HepG2 (cell line): ENCODE data around the gene PDE5A. TPM values are rescaled to one million over a fixed set of nuclear protein-coding genes. Genes with fewer than 3 reads are reported as not detected.

Source experiments
- ATF1 ChIP-seq: IDR thresholded peaks from 2 replicates; pipeline ENCODE4 v1.6.1; 2016; ENCODE audit warnings: mild to moderate bottlenecking, control low read depth
- CEBPG ChIP-seq: IDR thresholded peaks from 2 replicates; pipeline ENCODE4 v1.6.1; 2016
- EP300 ChIP-seq, 3 experiments: sonication (generic) in 1 of 3; formaldehyde crosslinking in 1 of 3; IDR thresholded peaks; 2 replicates each; pipeline versions ENCODE4 v1.5.1 to v1.6.1; 2011 to 2020; ENCODE audit warnings: low read depth in 2 of 3, low read length in 2 of 3, borderline replicate concordance in 1 of 3, improper control_type of control experiment in 1 of 3, mild to moderate bottlenecking in 1 of 3, missing genetic modification reagents in 1 of 3, moderate library complexity in 1 of 3
- ERF ChIP-seq: IDR thresholded peaks from 2 replicates; pipeline ENCODE4 v1.6.1; 2018; ENCODE audit warnings: missing biosample characterization, missing genetic modification reagents
- FOXK1 ChIP-seq: sonication (generic); formaldehyde crosslinking; IDR thresholded peaks from 2 replicates; pipeline ENCODE4 v1.4.0; 2020; ENCODE audit warnings: low read depth, missing genetic modification reagents, borderline replicate concordance
- GMEB2 ChIP-seq: IDR thresholded peaks from 2 replicates; pipeline ENCODE4 v1.6.1; 2016; ENCODE audit warnings: missing biosample characterization, missing genetic modification reagents, low read depth
- JUND ChIP-seq: sonication (generic); formaldehyde crosslinking; IDR thresholded peaks from 2 replicates; pipeline ENCODE4 v1.8.0; 2022; ENCODE audit warnings: mild to moderate bottlenecking, missing genetic modification reagents
- MIXL1 ChIP-seq: IDR thresholded peaks from 2 replicates; pipeline ENCODE4 v1.6.1; 2016
- NCOA2 ChIP-seq: sonication (generic); formaldehyde crosslinking; IDR thresholded peaks from 2 replicates; pipeline ENCODE4 v1.8.0; 2022; ENCODE audit warnings: inconsistent platforms
- NR2F2 ChIP-seq: IDR thresholded peaks from 2 replicates; pipeline ENCODE4 v1.6.1; 2012; ENCODE audit warnings: low read depth, inconsistent platforms, borderline replicate concordance
- PAXIP1 ChIP-seq: sonication (generic); formaldehyde crosslinking; conservative IDR thresholded peaks from 2 replicates; pipeline ENCODE4 v1.4.0; 2020; ENCODE audit warnings: mild to moderate bottlenecking, missing genetic modification reagents, moderate library complexity
- PHF21A ChIP-seq: sonication (generic); formaldehyde crosslinking; IDR thresholded peaks from 2 replicates; pipeline ENCODE4 v1.5.0; 2020; ENCODE audit warnings: mild to moderate bottlenecking, missing genetic modification reagents
- PHF5A ChIP-seq: IDR thresholded peaks from one replicate; pipeline ENCODE4 v1.6.1; 2018; ENCODE audit warnings: low read depth, missing genetic modification reagents; ENCODE audit not compliant: unreplicated experiment
- RXRB ChIP-seq: IDR thresholded peaks from 2 replicates; pipeline ENCODE4 v1.6.1; 2016; ENCODE audit warnings: borderline replicate concordance, missing genetic modification reagents, missing compliant biosample characterization
- TCF7 ChIP-seq: sonication (generic); IDR thresholded peaks from 2 replicates; pipeline ENCODE4 v1.6.1; 2016; ENCODE audit warnings: antibody characterized with exemption, low read depth
- TFE3 ChIP-seq: IDR thresholded peaks from 2 replicates; pipeline ENCODE4 v1.6.1; 2016
- THAP8 ChIP-seq: sonication (generic); formaldehyde crosslinking; IDR thresholded peaks from 2 replicates; pipeline ENCODE4 v1.5.1; 2020; ENCODE audit warnings: missing genetic modification reagents, mild to moderate bottlenecking, borderline replicate concordance
- ZNF317 ChIP-seq: sonication (generic); formaldehyde crosslinking; IDR thresholded peaks from 2 replicates; pipeline ENCODE4 v1.5.0; 2020; ENCODE audit warnings: mild to moderate bottlenecking, missing genetic modification reagents
- ZNF589 ChIP-seq: sonication (generic); formaldehyde crosslinking; conservative IDR thresholded peaks from 2 replicates; pipeline ENCODE4 v1.8.0; 2022; ENCODE audit warnings: mild to moderate bottlenecking, moderate library complexity, missing genetic modification reagents
- ZNF614 ChIP-seq: IDR thresholded peaks from 2 replicates; pipeline ENCODE4 v1.6.1; 2018; ENCODE audit warnings: missing biosample characterization, missing genetic modification reagents, inconsistent platforms, borderline replicate concordance
- ZSCAN29 ChIP-seq: sonication (generic); formaldehyde crosslinking; conservative IDR thresholded peaks from 2 replicates; pipeline ENCODE4 v1.4.0; 2020; ENCODE audit warnings: mild to moderate bottlenecking, missing genetic modification reagents
- polyA plus RNA-seq, 8 experiments: library from polyadenylated mRNA; depleted of rRNA in 3 of 8; stranded (reverse) in 7 of 8; unstranded in 1 of 8; fragments of >200 nt; fragmentation: Illumina TruSeq in 4 of 8; extraction: Trizol in 4 of 8; gene quantifications; 2 replicates each; pipeline versions ENCODE4 v1.2.1 to v1.2.3, GENCODE V29; 2011 to 2016; ENCODE audit warnings: low read depth in 4 of 8, missing spikeins in 1 of 8, mixed read lengths in 1 of 8; ENCODE audit not compliant: insufficient read depth in 1 of 8
- total RNA-seq, 5 experiments: library from RNA; depleted of rRNA; stranded (reverse); fragments of >200 nt; fragmentation: Illumina TruSeq; extraction: Trizol; gene quantifications; 2 replicates each; pipeline ENCODE4 v1.2.3, GENCODE V29; 2016; ENCODE audit warnings: low read depth in 1 of 5

PDE5A gene
- total and polyA plus RNA-seq, 2 of the 13 experiments (the other 11 are each of a cell fraction or from before 2014, with no cell fraction given), result 0.22 to 0.44 TPM

GRCh38 chr4:119525005-119525749 is 103.4 kb downstream of the PDE5A start (continued):
- TF ChIP-seq THAP8 (no peak), FOXK1 (CRISPR knock-in tag) (peak; percentile 72; the same call in 1 of the 2 replicates), PAXIP1 (peak; percentile 79), NCOA2 (CRISPR knock-in tag) (peak; percentile 64), ATF1 (CRISPR knock-in tag) (no peak), ZNF589 (CRISPR knock-in tag) (no peak), PHF5A (CRISPR knock-in tag) (no peak), EP300 (IDR thresholded peaks at IDR 0.05; ENCODE audit: low read depth in 2 of 2, low read length in 2 of 2) (peak in 1 of 2 experiments; percentile 58; a peak in 2 of 4 replicates), EP300 (CRISPR knock-in tag; IDR thresholded peaks at IDR 0.05; ENCODE audit: borderline replicate concordance) (no peak), RXRB (CRISPR knock-in tag) (peak; percentile 77), PHF21A (CRISPR knock-in tag) (0 out of 2 replicates have a peak, but pooled peaks have one; percentile 22), NR2F2 (0 out of 2 replicates have a peak, but pooled peaks have one; percentile 59), MIXL1 (CRISPR knock-in tag) (peak; percentile 80), ZNF317 (CRISPR knock-in tag) (no peak), ERF (peak; percentile 65; the same call in 1 of the 2 replicates), GMEB2 (no peak), JUND (peak; percentile 54; the same call in 1 of the 2 replicates), TCF7 (peak; percentile 62; the same call in 1 of the 2 replicates), ZSCAN29 (CRISPR knock-in tag) (peak; percentile 98), CEBPG (peak; percentile 67), ZNF614 (CRISPR knock-in tag) (peak; percentile 56; the same call in 1 of the 2 replicates), TFE3 (CRISPR knock-in tag) (peak; percentile 19; the same call in 1 of the 2 replicates)
